A549 (cell line): ENCODE results near the gene CSTPP1.
A peak's percentile ranks its signal among the peaks of the same experiment; 100 is the strongest.

Source experiments
- CEBPB ChIP-seq, 2 experiments: fragments of >200 bp in 1 of 2; sonication (Bioruptor Twin) in 1 of 2; formaldehyde crosslinking in 1 of 2; IDR thresholded peaks; 2 replicates each; pipeline ENCODE4 v1.6.1; 2012 to 2016
- CHD4 ChIP-seq: fragments of 200-600 bp; sonication (generic); IDR thresholded peaks from 2 replicates; pipeline ENCODE4 v1.6.1; 2016; ENCODE audit warnings: antibody characterized with exemption, mild to moderate bottlenecking, borderline replicate concordance
- EP300 ChIP-seq, 2 experiments: fragments of >200 bp; sonication (Bioruptor Twin); formaldehyde crosslinking; IDR thresholded peaks; 2 replicates in 1 of 2; 3 replicates in 1 of 2; pipeline ENCODE4 v1.6.1; 2016 to 2017
- FOSB ChIP-seq: fragments of 250-450 bp; sonication (Bioruptor Pico); IDR thresholded peaks from 2 replicates; pipeline ENCODE4 v1.5.0; 2020; ENCODE audit warnings: mild to moderate bottlenecking, moderate library complexity
- KDM5A ChIP-seq: fragments of 200-600 bp; sonication (generic); IDR thresholded peaks from 2 replicates; pipeline ENCODE4 v1.6.1; 2016; ENCODE audit warnings: antibody characterized with exemption, mild to moderate bottlenecking
- MAFK ChIP-seq: fragments of 450-650 bp; IDR thresholded peaks from 2 replicates; pipeline ENCODE4 v1.6.1; 2014; ENCODE audit not compliant: partially characterized antibody
- POLR2A ChIP-seq: IDR thresholded peaks from 2 replicates; pipeline ENCODE4 v1.6.1; 2012; ENCODE audit warnings: mild to moderate bottlenecking, low read length
- REST ChIP-seq: fragments of 200-600 bp; sonication (generic); IDR thresholded peaks from 2 replicates; pipeline ENCODE4 v1.6.1; 2016; ENCODE audit warnings: antibody characterized with exemption, mild to moderate bottlenecking, moderate library complexity
- RFX5 ChIP-seq: fragments of 450-650 bp; IDR thresholded peaks from 2 replicates; pipeline ENCODE4 v1.7.1; 2014; ENCODE audit warnings: antibody characterized with exemption, mild to moderate bottlenecking, moderate library complexity
- TP53 ChIP-seq: fragments of 250-450 bp; sonication (Bioruptor Pico); IDR thresholded peaks from 2 replicates; pipeline ENCODE4 v1.5.0; 2021; ENCODE audit warnings: mild to moderate bottlenecking, moderate library complexity
- USF2 ChIP-seq: fragments of 450-650 bp; IDR thresholded peaks from 2 replicates; pipeline ENCODE4 v1.6.1; 2014; ENCODE audit warnings: antibody characterized with exemption
- ZFP36 ChIP-seq: fragments of 450-650 bp; IDR thresholded peaks from 2 replicates; pipeline ENCODE4 v1.6.1; 2014; ENCODE audit warnings: borderline replicate concordance; ENCODE audit not compliant: partially characterized antibody
- TF ChIP-seq, protein P1 (sequence below): fragments of >200 bp; sonication (Bioruptor Twin); formaldehyde crosslinking; IDR thresholded peaks from 3 replicates; pipeline ENCODE4 v1.5.1; 2016
- TF ChIP-seq, protein P2 (sequence below): IDR thresholded peaks from 2 replicates; pipeline ENCODE4 v1.6.1; 2012

GRCh38 chr11:46936138-46937110 is at the start of gene CSTPP1:
- TF ChIP-seq, protein P1, sequence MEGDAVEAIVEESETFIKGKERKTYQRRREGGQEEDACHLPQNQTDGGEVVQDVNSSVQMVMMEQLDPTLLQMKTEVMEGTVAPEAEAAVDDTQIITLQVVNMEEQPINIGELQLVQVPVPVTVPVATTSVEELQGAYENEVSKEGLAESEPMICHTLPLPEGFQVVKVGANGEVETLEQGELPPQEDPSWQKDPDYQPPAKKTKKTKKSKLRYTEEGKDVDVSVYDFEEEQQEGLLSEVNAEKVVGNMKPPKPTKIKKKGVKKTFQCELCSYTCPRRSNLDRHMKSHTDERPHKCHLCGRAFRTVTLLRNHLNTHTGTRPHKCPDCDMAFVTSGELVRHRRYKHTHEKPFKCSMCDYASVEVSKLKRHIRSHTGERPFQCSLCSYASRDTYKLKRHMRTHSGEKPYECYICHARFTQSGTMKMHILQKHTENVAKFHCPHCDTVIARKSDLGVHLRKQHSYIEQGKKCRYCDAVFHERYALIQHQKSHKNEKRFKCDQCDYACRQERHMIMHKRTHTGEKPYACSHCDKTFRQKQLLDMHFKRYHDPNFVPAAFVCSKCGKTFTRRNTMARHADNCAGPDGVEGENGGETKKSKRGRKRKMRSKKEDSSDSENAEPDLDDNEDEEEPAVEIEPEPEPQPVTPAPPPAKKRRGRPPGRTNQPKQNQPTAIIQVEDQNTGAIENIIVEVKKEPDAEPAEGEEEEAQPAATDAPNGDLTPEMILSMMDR, result no peak
- TF ChIP-seq KDM5A, result no peak
- TF ChIP-seq ZFP36, result no peak
- TF ChIP-seq POLR2A, result no peak
- no peak for TF ChIP-seq EP300 (IDR thresholded peaks at IDR 0.05)
- TF ChIP-seq FOSB (CRISPR knock-in tag), result no peak
- no peak for TF ChIP-seq TP53 (CRISPR knock-in tag)
- TF ChIP-seq RFX5, result peak; percentile 72; the same call in 1 of the 2 replicates
- no peak for TF ChIP-seq REST
- no peak for TF ChIP-seq CHD4
- TF ChIP-seq CEBPB (IDR thresholded peaks at IDR 0.05), result no peak
- peak; percentile 91 for TF ChIP-seq MAFK
- no peak for TF ChIP-seq USF2
- TF ChIP-seq, protein P2, sequence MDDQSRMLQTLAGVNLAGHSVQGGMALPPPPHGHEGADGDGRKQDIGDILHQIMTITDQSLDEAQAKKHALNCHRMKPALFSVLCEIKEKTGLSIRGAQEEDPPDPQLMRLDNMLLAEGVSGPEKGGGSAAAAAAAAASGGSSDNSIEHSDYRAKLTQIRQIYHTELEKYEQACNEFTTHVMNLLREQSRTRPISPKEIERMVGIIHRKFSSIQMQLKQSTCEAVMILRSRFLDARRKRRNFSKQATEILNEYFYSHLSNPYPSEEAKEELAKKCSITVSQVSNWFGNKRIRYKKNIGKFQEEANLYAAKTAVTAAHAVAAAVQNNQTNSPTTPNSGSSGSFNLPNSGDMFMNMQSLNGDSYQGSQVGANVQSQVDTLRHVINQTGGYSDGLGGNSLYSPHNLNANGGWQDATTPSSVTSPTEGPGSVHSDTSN, result no peak
